ENCODE measurements around the gene THAP3. TPM values are rescaled to one million over a fixed set of nuclear protein-coding genes. Genes with fewer than 3 reads are reported as not detected.

Gene THAP3
- total RNA-seq, 2 donors from 2014 or later = 37.6 to 42.1 TPM

DNA sequence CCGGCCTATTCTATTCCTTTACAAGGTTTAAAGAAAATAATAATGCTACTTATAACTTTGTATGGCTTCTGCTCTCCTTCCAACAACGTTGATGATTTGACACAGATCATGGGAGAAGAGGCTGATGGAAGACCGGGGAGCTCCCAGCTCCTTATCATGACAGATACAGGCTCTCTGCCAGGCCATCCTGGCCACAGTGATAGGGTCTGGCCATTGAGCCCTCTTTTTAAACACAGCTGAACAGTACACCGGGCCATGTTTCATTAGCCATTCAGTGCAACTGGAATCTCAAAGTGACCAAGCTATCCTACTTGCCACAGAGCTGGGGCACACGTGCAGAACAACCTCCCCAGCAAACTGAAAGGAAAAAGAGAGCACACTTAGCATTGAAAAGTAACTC, 42.0 kb downstream of the THAP3 start:
- intact Hi-C loops (cut with DNase I) = no loop called here
- Histone ChIP-seq H3K4me3 (no peak overlapping the region), H3K4me1 (replicated peaks) (no peaks in the 10 kb centered on the region), H3K9me3 (no peaks in the 10 kb centered on the region), H3K27me3 (replicated peaks; ENCODE audit: insufficient read depth) (no peaks in the 10 kb centered on the region), H3K27ac (no peak overlapping the region), H3K36me3 (no peaks in the 10 kb centered on the region)
- TF ChIP-seq POLR2A (IDR thresholded peaks at IDR 0.05) (no peak), CTCF (IDR thresholded peaks at IDR 0.05) (no peak), POLR2AphosphoS5 (IDR thresholded peaks at IDR 0.05) (no peak)
- WGBS = 89% methylated on average over 5 of the region's 5 CpGs
- no peak for DNase-seq (ENCODE audit: low spot score)

GRCh38 chr1:6667139-6667538, 42.5 kb downstream of the THAP3 start:
- Histone ChIP-seq H3K36me3 (no peaks in the 10 kb centered on the region), H3K4me3 (no peak overlapping the region), H3K4me1 (replicated peaks) (no peaks in the 10 kb centered on the region), H3K9me3 (no peaks in the 10 kb centered on the region), H3K27me3 (replicated peaks; ENCODE audit: insufficient read depth) (no peaks in the 10 kb centered on the region), H3K27ac (no peak overlapping the region)
- no peak for TF ChIP-seq CTCF (IDR thresholded peaks at IDR 0.05)
- TF ChIP-seq POLR2AphosphoS5 (IDR thresholded peaks at IDR 0.05) = no peak
- TF ChIP-seq POLR2A (IDR thresholded peaks at IDR 0.05) = no peak
- DNase-seq (ENCODE audit: low spot score) = no peak
- intact Hi-C loops (cut with DNase I) = no loop called here
- 99% methylated on average over 6 of the region's 6 CpGs for WGBS

- Histone ChIP-seq H3K27me3 (replicated peaks; ENCODE audit: insufficient read depth) (no peaks in the 10 kb centered on the region), H3K27ac (no peak overlapping the region), H3K36me3 (no peaks in the 10 kb centered on the region), H3K4me3 (no peak overlapping the region), H3K9me3 (no peaks in the 10 kb centered on the region), H3K4me1 (replicated peaks) (no peaks in the 10 kb centered on the region)
- no peak for TF ChIP-seq POLR2A (IDR thresholded peaks at IDR 0.05)
- 97% methylated on average over 9 of the region's 9 CpGs for WGBS
- intact Hi-C loops (cut with DNase I) = no loop called here
- DNase-seq (ENCODE audit: low spot score) = no peak
Measured at GRCh38 chr1:6668503-6668902, 43.8 kb downstream of the THAP3 start.

DNA sequence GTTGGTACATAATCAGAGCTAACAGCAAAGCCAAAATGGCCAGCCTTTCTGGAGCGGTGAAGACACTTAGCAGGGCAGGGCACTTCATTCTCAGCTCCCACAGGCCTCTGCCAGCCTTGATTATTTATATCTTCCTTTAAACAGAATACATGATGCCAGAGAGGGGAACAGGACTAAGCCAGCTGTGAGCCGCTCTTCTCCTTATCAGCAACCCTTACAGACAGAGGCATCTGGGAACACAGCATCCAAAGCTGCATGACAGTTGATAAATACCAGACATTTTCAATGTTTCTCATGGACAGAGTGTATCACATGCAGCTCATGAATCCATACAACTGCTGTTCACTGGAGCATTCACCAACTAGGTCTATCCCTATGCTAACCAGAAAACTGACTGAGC, 47.9 kb downstream of the THAP3 start:
- no peaks in the 10 kb centered on the region for H3K27me3 ChIP-seq (replicated peaks; ENCODE audit: insufficient read depth)
- no peak overlapping the region for H3K4me3 ChIP-seq
- WGBS = 78% methylated on average over 2 of the region's 2 CpGs
- no peaks in the 10 kb centered on the region for H3K36me3 ChIP-seq
- no peak for DNase-seq (ENCODE audit: low spot score)
- no peaks in the 10 kb centered on the region for H3K4me1 ChIP-seq (replicated peaks)
- TF ChIP-seq POLR2AphosphoS5 (IDR thresholded peaks at IDR 0.05) = no peak
- no peak for TF ChIP-seq CTCF (IDR thresholded peaks at IDR 0.05)
- TF ChIP-seq POLR2A (IDR thresholded peaks at IDR 0.05) = no peak
- no peaks in the 10 kb centered on the region for H3K9me3 ChIP-seq
- intact Hi-C loops (cut with DNase I) = no loop called here
- H3K27ac ChIP-seq = no peak overlapping the region

- H3K27ac ChIP-seq = no peak overlapping the region
- H3K4me1 ChIP-seq (replicated peaks) = no peaks in the 10 kb centered on the region
- H3K9me3 ChIP-seq = no peaks in the 10 kb centered on the region
- no peaks in the 10 kb centered on the region for H3K27me3 ChIP-seq (replicated peaks; ENCODE audit: insufficient read depth)
- TF ChIP-seq CTCF (IDR thresholded peaks at IDR 0.05) = no peak
- TF ChIP-seq POLR2AphosphoS5 (IDR thresholded peaks at IDR 0.05) = no peak
- no peak for TF ChIP-seq POLR2A (IDR thresholded peaks at IDR 0.05)
- WGBS = 81% methylated on average over 5 of the region's 5 CpGs
- H3K4me3 ChIP-seq = no peak overlapping the region
- DNase-seq (ENCODE audit: low spot score) = no peak
- H3K36me3 ChIP-seq = no peaks in the 10 kb centered on the region
- intact Hi-C loops (cut with DNase I) = no loop called here
Measured at GRCh38 chr1:6673816-6674398, 49.2 kb downstream of the THAP3 start.

All from prostate gland (tissue), 2 donors.